Prostate gland (tissue), 2 donors: ENCODE data around the gene DPP10. TPM values are rescaled to one million over a fixed set of nuclear protein-coding genes. Genes with fewer than 3 reads are reported as not detected.

Experiments
- DNase-seq: peaks from one replicate; pipeline ENCODE4 v3.0.0-alpha.2; 2019; ENCODE audit warnings: low spot score
- H3K27ac ChIP-seq, 2 donors: fragments of 200-600 bp; sonication (generic); 2 replicates each; pipeline ENCODE4 v1.5.1; 2017 to 2019
- H3K27me3 ChIP-seq: fragments of 200-600 bp; sonication (generic); replicated peaks from 2 replicates; pipeline ENCODE4 v1.5.1; 2019; ENCODE audit not compliant: insufficient read depth
- H3K36me3 ChIP-seq, 2 donors: fragments of 200-600 bp; sonication (generic); 1 replicate in 1 of 2; 2 replicates in 1 of 2; pipeline versions ENCODE4 v1.5.1 to v1.8.1; 2017 to 2019
- H3K4me1 ChIP-seq: fragments of 200-600 bp; sonication (generic); replicated peaks from 2 replicates; pipeline ENCODE4 v1.5.1; 2019
- H3K4me3 ChIP-seq, 2 donors: fragments of 200-600 bp; sonication (generic); 2 replicates each; pipeline ENCODE4 v1.5.1; 2017 to 2019
- H3K9me3 ChIP-seq: fragments of 200-600 bp; sonication (generic); 2 replicates; pipeline ENCODE4 v1.5.1; 2017
- POLR2A ChIP-seq: fragments of 450-650 bp; IDR thresholded peaks from one replicate; pipeline ENCODE4 v1.6.1; 2016; ENCODE audit warnings: antibody characterized with exemption, mild to moderate bottlenecking
- POLR2AphosphoS5 ChIP-seq: sonication (generic); formaldehyde crosslinking; IDR thresholded peaks from one replicate; pipeline ENCODE4 v1.6.1; 2017; ENCODE audit warnings: antibody characterized with exemption
- WGBS: methylation state at CpG from one replicate; pipeline ENCODE4 v1.1.5; 2018; 5-methylcytosine and 5-hydroxymethylcytosine counted together
- intact Hi-C: fragments of 100-400 bp; cut with DNase I; formaldehyde crosslinking; loops from one replicate; pipeline ENCODE4 v1.14.2; 2022
- total RNA-seq, 2 donors: library from RNA; depleted of rRNA; stranded (reverse); fragments of >200 nt; gene quantifications; one replicate each; pipeline ENCODE4 v1.1.0, GENCODE V29; 2016
- TF ChIP-seq, protein P1 (sequence below), 4 experiments: fragments of 200-600 bp in 2 of 4; fragments of 450-650 bp in 2 of 4; sonication (generic) in 2 of 4; IDR thresholded peaks; 1 replicate in 3 of 4; 2 replicates in 1 of 4; pipeline ENCODE4 v1.5.1; 2016 to 2019; ENCODE audit warnings: antibody characterized with exemption in 4 of 4, mild to moderate bottlenecking in 2 of 4, moderate library complexity in 2 of 4

The DPP10 gene
- total RNA-seq, 2 donors from 2014 or later: 5.1 TPM; not detected in 1

DNA sequence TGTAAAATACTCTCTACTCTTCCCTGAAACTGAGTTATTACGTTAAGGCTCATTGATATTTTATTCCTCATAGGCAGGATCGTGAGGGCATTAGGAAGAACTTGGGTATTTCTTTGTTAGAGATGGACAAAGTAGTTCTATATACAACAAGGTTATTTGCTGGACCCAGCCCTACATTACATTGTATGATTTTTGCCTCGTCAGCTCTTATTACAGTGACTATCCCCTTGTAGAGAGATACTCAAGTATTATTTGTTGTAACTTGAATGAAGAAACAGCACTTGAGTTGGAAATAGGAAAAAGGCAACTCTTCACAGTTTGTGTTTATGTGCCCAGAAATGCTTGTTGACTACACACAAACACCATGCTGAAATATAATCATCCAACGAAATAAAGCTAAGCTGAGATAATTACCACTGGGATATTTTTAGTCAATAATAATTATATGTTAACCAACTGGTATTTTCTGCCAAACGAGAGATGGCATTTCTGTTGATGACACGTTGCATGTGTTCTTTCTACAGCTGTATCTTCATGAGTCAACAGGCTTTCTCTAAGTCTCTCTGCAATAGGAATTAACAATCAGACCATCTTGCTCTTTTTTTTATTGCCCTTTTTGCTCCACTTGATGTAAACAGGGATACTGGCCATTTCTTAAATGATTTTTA is 947.6 kb downstream of the DPP10 start:
- Histone ChIP-seq H3K9me3 (no peaks in the 10 kb centered on the region), H3K27ac (no peak overlapping the region), H3K4me1 (no peaks in the 10 kb centered on the region), H3K27me3 (no peaks in the 10 kb centered on the region), H3K4me3 (no peak overlapping the region), H3K36me3 (no peaks in the 10 kb centered on the region)
- DNase-seq: no peak
- intact Hi-C loops: no loop called here
- WGBS: 79% methylated on average over 6 of the region's 6 CpGs
- TF ChIP-seq POLR2AphosphoS5: no peak
- TF ChIP-seq, protein P1, sequence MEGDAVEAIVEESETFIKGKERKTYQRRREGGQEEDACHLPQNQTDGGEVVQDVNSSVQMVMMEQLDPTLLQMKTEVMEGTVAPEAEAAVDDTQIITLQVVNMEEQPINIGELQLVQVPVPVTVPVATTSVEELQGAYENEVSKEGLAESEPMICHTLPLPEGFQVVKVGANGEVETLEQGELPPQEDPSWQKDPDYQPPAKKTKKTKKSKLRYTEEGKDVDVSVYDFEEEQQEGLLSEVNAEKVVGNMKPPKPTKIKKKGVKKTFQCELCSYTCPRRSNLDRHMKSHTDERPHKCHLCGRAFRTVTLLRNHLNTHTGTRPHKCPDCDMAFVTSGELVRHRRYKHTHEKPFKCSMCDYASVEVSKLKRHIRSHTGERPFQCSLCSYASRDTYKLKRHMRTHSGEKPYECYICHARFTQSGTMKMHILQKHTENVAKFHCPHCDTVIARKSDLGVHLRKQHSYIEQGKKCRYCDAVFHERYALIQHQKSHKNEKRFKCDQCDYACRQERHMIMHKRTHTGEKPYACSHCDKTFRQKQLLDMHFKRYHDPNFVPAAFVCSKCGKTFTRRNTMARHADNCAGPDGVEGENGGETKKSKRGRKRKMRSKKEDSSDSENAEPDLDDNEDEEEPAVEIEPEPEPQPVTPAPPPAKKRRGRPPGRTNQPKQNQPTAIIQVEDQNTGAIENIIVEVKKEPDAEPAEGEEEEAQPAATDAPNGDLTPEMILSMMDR (IDR thresholded peaks at IDR 0.05): no peak
- no peak for TF ChIP-seq POLR2A

DNA sequence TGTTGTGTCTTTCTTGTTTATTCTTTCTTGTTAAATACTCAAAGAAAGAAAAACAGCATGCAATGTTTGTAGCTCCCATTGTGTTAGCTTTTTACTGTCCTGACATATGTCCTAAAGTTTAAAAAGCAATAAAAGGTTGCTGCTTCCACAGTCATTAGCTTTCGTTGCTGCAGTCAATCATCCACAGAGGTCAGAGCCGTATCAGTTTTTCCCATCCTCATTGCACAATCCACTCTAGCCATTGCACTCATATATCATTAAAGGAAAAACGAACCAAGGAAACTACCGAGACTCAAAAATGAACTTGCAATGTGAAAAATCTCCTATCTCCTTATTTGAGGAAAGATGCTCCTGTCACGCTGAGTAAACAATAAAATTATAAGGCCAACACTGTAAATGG is 954.1 kb downstream of the DPP10 start:
- no peak for DNase-seq
- intact Hi-C loops: no loop called here
- TF ChIP-seq, protein P1 (IDR thresholded peaks at IDR 0.05): no peak
- TF ChIP-seq POLR2A: no peak
- Histone ChIP-seq H3K27ac (no peak overlapping the region), H3K4me3 (no peak overlapping the region), H3K9me3 (no peaks in the 10 kb centered on the region), H3K36me3 (no peaks in the 10 kb centered on the region), H3K27me3 (no peaks in the 10 kb centered on the region), H3K4me1 (no peaks in the 10 kb centered on the region)
- 37% methylated on average over 5 of the region's 5 CpGs for WGBS

DNA sequence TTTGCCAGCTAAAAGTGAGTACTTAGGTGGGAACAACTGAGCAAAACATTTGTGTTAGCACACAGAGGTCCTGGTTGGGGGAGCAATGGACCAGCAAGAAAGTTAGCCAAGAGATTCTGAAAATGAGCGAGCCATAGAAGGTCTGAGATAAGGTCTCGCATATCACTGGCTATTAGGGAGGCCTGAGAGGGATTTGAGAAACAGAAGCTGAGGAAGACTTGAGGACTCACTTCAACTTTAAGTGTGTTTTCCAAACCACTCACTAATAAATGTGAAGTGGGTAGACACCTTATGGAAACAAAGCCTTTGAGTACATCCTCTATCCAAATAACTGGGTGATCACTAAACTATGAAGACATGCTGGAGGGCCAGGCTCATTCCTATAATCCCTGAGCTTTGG is 958.5 kb downstream of the DPP10 start:
- no peaks in the 10 kb centered on the region for H3K4me1 ChIP-seq
- H3K9me3 ChIP-seq: no peaks in the 10 kb centered on the region
- intact Hi-C loops: no loop called here
- TF ChIP-seq POLR2AphosphoS5: no peak
- 92% methylated on average over 2 of the region's 2 CpGs for WGBS
- H3K4me3 ChIP-seq: no peak overlapping the region
- DNase-seq: no peak
- H3K36me3 ChIP-seq: no peaks in the 10 kb centered on the region
- H3K27me3 ChIP-seq: no peaks in the 10 kb centered on the region
- H3K27ac ChIP-seq: no peak overlapping the region

DNA sequence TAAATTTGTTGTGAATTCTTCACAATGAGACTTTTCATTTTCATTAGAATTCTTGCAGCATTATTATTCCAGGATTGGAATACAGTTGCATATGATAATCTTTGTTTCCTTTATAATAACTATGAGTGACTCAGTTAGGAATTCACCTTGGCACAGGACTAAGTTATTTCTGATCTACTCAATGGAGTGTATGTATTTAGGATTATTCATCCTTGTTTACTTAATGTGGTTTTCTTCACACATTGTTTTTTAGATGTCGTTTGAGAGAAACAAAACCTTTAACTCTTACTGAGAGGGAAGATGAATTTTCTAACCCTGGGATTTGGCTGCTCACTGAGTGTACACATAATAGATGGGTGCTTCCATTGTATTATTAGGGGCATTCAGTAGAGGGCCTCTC is 970.1 kb downstream of the DPP10 start:
- TF ChIP-seq, protein P1 (IDR thresholded peaks at IDR 0.05): no peak
- TF ChIP-seq POLR2AphosphoS5: no peak
- TF ChIP-seq POLR2A: no peak
- no peaks in the 10 kb centered on the region for H3K4me1 ChIP-seq
- no peak overlapping the region for H3K4me3 ChIP-seq
- 0% methylated on average over 1 of the region's 1 CpG for WGBS
- no peak for DNase-seq
- H3K27me3 ChIP-seq: no peaks in the 10 kb centered on the region
- H3K9me3 ChIP-seq: no peaks in the 10 kb centered on the region
- intact Hi-C loops: no loop called here
- H3K27ac ChIP-seq: no peak overlapping the region
- H3K36me3 ChIP-seq: no peaks in the 10 kb centered on the region

DNA sequence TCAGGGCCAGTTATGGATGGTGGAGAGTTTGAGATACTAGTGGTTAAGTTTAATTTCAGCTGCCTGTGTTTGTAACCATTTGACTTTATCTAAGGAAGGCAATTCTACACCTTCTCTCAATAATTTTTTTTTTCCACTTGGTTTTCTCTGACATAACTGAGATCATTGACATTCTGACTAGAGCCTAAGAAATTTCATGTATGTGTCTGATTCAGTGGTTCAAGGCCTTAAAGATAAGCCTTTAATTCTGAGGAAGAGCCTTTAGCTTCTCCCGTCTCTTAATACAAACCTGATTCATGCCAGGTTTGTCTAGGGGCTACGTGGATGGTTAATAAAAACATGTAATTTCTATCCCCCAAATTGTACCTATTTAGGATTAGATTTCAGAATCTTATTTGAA is 971.4 kb downstream of the DPP10 start:
- intact Hi-C loops: no loop called here
- DNase-seq: no peak
- Histone ChIP-seq H3K9me3 (no peaks in the 10 kb centered on the region), H3K4me3 (no peak overlapping the region), H3K27me3 (no peaks in the 10 kb centered on the region), H3K4me1 (no peaks in the 10 kb centered on the region), H3K36me3 (no peaks in the 10 kb centered on the region), H3K27ac (no peak overlapping the region)
- TF ChIP-seq POLR2AphosphoS5: no peak
- no peak for TF ChIP-seq POLR2A
- TF ChIP-seq, protein P1 (IDR thresholded peaks at IDR 0.05): no peak
- 66% methylated on average over 2 of the region's 2 CpGs for WGBS
